Activated CD4-positive, alpha-beta T cell treated with anti-CD3 and anti-CD28 coated beads, Interleukin-2, amount 50 U/mL, for 4 hours (primary cell): ENCODE measurements around the gene TCF15.

Source experiments
- DNase-seq, 2 experiments: peaks; one replicate each; pipeline ENCODE4 v3.0.0-alpha.2; 2020

The TCF15 gene

GRCh38 chr20:575230-575629 lies 34.9 kb downstream of the TCF15 start:
- no peak for DNase-seq

GRCh38 chr20:574297-574942 lies 35.7 kb downstream of the TCF15 start:
- no peak for DNase-seq

- no peak for DNase-seq
These were observed 36.5 kb downstream of the TCF15 start for GRCh38 chr20:573414-574296.

- no peak for DNase-seq
These were observed 37.4 kb downstream of the TCF15 start for GRCh38 chr20:572727-573126.

- no peak for DNase-seq
These were observed 38.2 kb downstream of the TCF15 start for GRCh38 chr20:571754-572441.

GRCh38 chr20:568673-569415 lies 41.3 kb downstream of the TCF15 start:
- DNase-seq = no peak

- no peak for DNase-seq
These were observed 41.9 kb downstream of the TCF15 start for GRCh38 chr20:568097-568652.

- DNase-seq = no peak
These were observed 45.9 kb downstream of the TCF15 start for GRCh38 chr20:564192-564591.

GRCh38 chr20:563187-563586 lies 46.9 kb downstream of the TCF15 start:
- no peak for DNase-seq

- DNase-seq = no peak
These were observed 47.7 kb downstream of the TCF15 start for GRCh38 chr20:562232-562897.

GRCh38 chr20:561437-562231 lies 48.5 kb downstream of the TCF15 start:
- peak; percentile 23 to 33 for DNase-seq

GRCh38 chr20:560680-561079 lies 49.4 kb downstream of the TCF15 start:
- DNase-seq = no peak

GRCh38 chr20:558117-558516 lies 52.0 kb downstream of the TCF15 start:
- DNase-seq = no peak

- DNase-seq = no peak
These were observed 53.1 kb downstream of the TCF15 start for GRCh38 chr20:556984-557383.

- no peak for DNase-seq
These were observed 54.1 kb downstream of the TCF15 start for GRCh38 chr20:555976-556385.
